ELR (cell line): ENCODE data around the gene DUS2.
A peak's percentile ranks its signal among the peaks of the same experiment; 100 is the strongest.
"Not testable (repeated sequence)": the region's sequence is repeated elsewhere in the genome, so short reads cannot be mapped to it uniquely, and the experiment has no call there.

ENCODE experiments used
- DNase-seq: peaks from one replicate; pipeline ENCODE4 v3.0.0-alpha.2; 2015; ENCODE audit warnings: low read depth

DUS2 gene

GRCh38 chr16:67998779-67999688, 24.1 kb upstream of the DUS2 start, which contains the start of gene DPEP2:
DPEP2 (minus strand) TSS chr16:67999484; CDS start chr16:67993212, 6,272 bp downstream.
- DNase-seq: not testable (repeated sequence)

GRCh38 chr16:67999985-68000384, 23.1 kb upstream of the DUS2 start:
- no peak for DNase-seq

- DNase-seq: no peak
Observed at GRCh38 chr16:68000450-68000849, 22.6 kb upstream of the DUS2 start.

GRCh38 chr16:68003031-68003430, 20.1 kb upstream of the DUS2 start:
- peak; percentile 41 for DNase-seq

DNA sequence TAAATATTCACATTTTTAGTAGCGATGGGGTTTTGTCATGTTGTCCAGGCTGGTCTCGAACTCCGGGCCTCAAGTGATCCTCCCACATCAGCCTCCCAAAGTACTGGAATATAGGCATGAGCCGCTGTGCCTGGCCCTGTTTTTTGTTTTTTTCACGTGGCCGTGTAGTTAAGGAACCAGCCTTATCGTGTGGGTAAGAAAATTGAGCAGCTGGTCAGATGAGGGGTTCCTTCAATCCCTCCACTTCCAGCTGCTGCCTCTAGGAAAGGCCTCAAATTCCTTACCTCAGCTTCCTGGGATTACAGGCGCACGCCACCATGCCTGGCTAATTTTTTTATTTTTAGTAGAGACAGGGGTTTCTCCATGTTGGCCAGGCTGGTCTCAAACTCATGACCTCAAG, 17.9 kb upstream of the DUS2 start:
- no peak for DNase-seq

- DNase-seq: no peak
Observed at GRCh38 chr16:68005786-68006286, 17.2 kb upstream of the DUS2 start.

GRCh38 chr16:68009157-68009735, 13.8 kb upstream of the DUS2 start:
- no peak for DNase-seq

DNA sequence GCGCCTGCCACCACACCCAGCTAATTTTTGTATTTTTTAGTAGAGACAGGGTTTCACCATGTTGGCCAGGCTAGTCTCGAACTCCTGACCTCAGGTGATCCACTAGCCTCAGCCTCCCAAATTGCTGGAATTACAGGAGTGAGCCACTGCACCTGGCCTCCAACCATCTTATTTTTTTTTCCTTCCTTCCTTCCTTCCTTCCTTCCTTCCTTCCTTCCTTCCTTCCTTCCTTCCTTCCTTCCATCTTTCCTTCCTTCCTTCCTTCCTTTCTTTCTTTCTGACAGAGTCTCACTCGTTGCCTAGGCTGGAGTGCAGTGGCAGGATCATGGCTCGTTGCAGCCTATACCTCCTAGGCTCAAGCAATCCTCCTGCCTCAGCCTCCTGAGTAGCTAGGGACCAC, 13.2 kb upstream of the DUS2 start:
- not testable (repeated sequence) for DNase-seq

DNA sequence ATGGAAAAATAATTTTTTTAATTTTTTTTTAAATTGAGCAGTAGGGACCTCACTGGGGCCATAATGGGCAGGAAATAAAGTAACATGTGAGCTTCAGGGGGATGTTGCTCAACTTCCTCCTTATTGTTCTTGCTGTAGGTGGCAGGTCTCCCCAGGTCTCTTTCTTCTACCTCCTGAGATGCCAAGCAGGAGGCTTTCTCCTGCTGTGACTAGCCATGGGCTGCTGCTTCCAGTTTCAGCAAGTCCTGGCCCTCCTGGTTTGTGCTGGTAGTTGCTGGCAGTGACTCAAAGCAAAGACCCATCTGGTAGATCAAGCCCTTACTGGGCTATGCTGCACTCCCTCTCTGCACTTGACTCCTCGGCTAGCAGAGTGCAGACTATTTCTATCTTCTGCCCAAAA, 9.6 kb upstream of the DUS2 start:
- DNase-seq: no peak

DNA sequence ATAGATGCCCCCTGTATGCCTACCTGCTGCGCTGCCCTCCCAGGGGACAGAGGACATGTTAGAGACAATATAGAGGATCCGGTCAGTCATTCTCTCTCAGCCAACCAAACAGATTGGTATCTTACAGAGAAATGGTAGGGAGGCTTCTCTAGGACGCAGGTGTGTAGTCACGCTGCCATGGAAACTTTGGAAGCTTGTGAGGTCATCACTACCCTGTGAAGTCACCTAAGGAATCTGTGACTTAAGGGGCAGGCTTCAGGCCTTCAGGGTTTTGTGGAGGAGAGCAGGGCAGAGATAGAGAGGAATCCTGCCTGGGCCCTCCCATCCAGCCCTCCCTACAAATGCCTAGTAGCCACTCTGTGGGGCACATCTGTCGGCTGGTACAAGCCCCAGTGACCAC, 7.4 kb upstream of the DUS2 start, which contains the start of gene DPEP2NB:
TSS of gene DPEP2NB (minus strand) at position 231 of the 400 bp plus-strand sequence. CDS start at position 90, 141 bp downstream.
- DNase-seq: no peak

GRCh38 chr16:68019167-68019680, 3.9 kb upstream of the DUS2 start:
- no peak for DNase-seq

DNA sequence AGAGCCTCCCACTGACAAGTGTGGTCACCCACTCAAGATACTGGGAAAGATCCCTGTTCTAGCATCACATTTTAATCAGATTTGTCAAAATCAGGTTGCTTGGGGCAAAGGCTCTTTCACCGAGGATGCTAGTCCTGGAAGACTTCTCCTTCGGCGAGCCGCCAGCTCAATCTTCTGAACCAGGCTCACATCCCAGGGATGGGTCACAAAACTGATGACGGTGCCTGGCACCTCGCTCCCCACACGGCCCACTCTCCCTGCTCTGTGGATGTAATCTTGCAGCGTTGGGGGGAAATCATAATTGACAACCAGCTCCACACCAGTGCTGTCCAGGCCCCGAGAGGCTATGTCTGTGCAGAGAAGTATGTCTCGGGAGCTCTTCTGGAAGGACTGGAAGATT, 1.6 kb upstream of the DUS2 start:
- DNase-seq: no peak

DNA sequence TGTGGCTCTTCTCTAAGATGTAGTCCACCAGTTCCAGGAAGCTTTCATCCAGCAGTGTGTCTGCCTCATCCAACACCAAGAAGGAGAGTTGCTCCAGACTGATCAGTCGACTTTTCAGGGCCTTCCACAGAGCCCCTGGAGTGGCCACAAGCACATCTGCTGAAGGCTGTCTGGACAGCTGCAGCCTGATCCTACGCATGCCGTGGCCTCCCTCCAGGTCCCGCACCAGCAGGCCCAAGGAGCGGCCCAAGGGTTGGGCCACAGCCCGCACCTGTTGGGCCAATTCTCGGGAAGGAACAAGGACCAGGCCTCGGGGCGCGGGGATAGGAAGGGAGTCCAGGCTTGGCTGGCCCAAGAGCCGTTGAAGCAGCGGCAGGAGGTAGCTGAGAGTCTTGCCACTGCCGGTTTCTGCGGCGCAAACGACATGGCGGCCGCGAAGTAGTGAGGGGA, 781 bp upstream of the DUS2 start:
- no peak for DNase-seq

GRCh38 chr16:68028996-68029395, 5.9 kb downstream of the DUS2 start:
- DNase-seq: no peak

DNA sequence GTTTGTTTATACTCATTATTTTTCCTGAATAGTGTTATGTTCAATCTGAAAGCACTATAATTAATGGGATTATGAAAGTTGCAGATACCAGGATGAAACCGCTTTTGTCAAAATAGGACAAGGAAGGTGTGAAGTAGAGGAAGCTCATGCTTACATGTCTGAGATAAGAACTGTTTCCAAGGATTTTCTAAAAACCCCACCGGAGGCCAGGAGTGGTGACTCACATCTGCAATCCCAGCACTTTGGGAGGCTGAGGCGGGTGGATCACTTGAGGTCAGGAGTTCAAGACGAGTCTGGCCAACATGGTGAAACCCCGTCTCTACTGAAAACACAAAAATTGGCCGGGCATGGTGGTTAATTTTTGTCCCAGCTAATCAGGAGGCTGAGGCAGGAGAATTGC, 7.0 kb downstream of the DUS2 start:
- peak; percentile 79 for DNase-seq

DNA sequence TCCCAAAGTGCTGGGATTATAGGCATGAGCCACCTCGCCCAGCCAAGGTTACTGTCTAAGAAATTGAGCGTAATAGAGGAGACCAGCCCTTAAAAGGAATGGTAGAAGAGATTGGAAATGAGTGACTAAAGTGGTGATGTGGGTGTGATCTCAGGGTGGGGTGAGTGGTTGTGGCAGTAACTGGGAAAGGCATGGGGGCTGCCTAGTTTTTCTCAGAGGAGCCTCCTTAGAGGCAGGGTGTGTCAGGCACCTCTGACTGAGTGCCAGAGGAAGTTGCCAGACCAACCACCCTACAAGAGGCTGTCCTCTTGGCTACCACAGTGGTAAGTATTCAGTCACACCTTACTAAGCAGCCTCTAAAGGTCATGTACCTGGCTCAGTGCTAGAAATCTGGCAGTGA, 8.9 kb downstream of the DUS2 start:
- DNase-seq: peak; percentile 64

DNA sequence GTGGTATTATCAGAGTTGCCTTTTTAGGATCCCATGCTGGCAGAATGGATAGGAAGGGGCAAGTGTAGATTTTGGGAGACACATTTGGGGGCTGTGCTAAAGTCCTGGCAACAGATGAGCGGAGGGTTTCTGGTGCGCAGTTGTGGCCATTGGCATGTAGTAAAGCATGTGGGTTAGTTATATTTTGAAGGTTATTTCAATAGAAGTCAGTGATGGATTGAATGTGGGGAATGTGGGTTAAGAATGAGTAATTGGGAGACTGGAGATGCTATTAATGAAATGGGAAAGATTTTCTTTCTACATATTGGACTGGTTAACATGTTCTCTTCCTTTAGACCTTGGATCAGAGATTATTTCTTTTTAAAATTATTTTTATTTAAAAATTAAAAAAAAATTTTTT, 10.0 kb downstream of the DUS2 start:
- no peak for DNase-seq

GRCh38 chr16:68035227-68035626, 12.1 kb downstream of the DUS2 start:
- no peak for DNase-seq

GRCh38 chr16:68037841-68038597, 14.9 kb downstream of the DUS2 start:
- no peak for DNase-seq

GRCh38 chr16:68040506-68041288, 17.6 kb downstream of the DUS2 start:
- DNase-seq: peak; percentile 79

DNA sequence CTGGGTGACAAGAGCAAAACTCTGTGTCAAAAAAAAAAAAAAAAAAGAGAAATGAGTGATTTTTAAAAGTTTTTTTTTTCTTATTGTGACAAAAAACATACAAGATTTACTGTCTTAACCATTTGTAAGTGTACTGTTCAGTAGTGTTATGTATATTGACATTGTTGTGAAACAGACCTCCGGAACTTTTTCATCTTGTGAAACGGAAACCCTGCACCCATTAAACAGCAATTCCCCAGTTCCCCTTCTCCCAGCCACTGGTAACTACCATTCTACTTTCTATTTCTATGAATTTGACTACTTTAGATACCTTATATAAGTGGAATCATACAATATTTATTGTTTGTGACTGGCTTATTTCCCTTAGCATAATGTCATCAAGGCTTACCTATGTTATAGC, 18.7 kb downstream of the DUS2 start:
- DNase-seq: no peak
